GM18519 (cell line): ENCODE data around the gene PPP4R2.
"Not testable (repeated sequence)": the region's sequence is repeated elsewhere in the genome, so short reads cannot be mapped to it uniquely, and the experiment has no call there.

Experiments
- ATAC-seq: cut with Tn5 transposase; IDR thresholded peaks from one replicate; pipeline ENCODE4 v1.9.1; 2021; ENCODE audit warnings: mild to moderate bottlenecking, moderate library complexity; ENCODE audit not compliant: unreplicated experiment, low FRiP score

Gene PPP4R2

GRCh38 chr3:73066243-73066642 lies 69.6 kb downstream of the PPP4R2 start:
- not testable (repeated sequence) for ATAC-seq

GRCh38 chr3:73068419-73068818 lies 71.8 kb downstream of the PPP4R2 start:
- ATAC-seq: no peak

GRCh38 chr3:73069187-73069586 lies 72.6 kb downstream of the PPP4R2 start:
- ATAC-seq: no peak

GRCh38 chr3:73069775-73070444 lies 73.3 kb downstream of the PPP4R2 start:
- ATAC-seq: no peak

GRCh38 chr3:73070675-73071575 lies 74.3 kb downstream of the PPP4R2 start:
- no peak for ATAC-seq

- no peak for ATAC-seq
Observed at GRCh38 chr3:73071952-73072351, 75.3 kb downstream of the PPP4R2 start.

- no peak for ATAC-seq
Observed at GRCh38 chr3:73072634-73073033, 76.0 kb downstream of the PPP4R2 start.

- no peak for ATAC-seq
Observed at GRCh38 chr3:73073091-73073707, 76.6 kb downstream of the PPP4R2 start.

- no peak for ATAC-seq
Observed at GRCh38 chr3:73074781-73075180, 78.2 kb downstream of the PPP4R2 start.

- ATAC-seq: no peak
Observed at GRCh38 chr3:73080216-73080966, 83.8 kb downstream of the PPP4R2 start.

GRCh38 chr3:73081140-73081539 lies 84.5 kb downstream of the PPP4R2 start:
- ATAC-seq: no peak

GRCh38 chr3:73084170-73084569 lies 87.6 kb downstream of the PPP4R2 start:
- no peak for ATAC-seq

- ATAC-seq: no peak
Observed at GRCh38 chr3:73086071-73086494, 89.5 kb downstream of the PPP4R2 start.

GRCh38 chr3:73094129-73094528 lies 97.5 kb downstream of the PPP4R2 start:
- ATAC-seq: no peak

GRCh38 chr3:73094951-73095350 lies 98.3 kb downstream of the PPP4R2 start:
- no peak for ATAC-seq

GRCh38 chr3:73096169-73096568 lies 99.6 kb downstream of the PPP4R2 start:
- ATAC-seq: no peak

GRCh38 chr3:73098026-73098425 lies 101.4 kb downstream of the PPP4R2 start:
- no peak for ATAC-seq

GRCh38 chr3:73098873-73099272 lies 102.3 kb downstream of the PPP4R2 start:
- no peak for ATAC-seq

GRCh38 chr3:73100741-73101559 lies 104.3 kb downstream of the PPP4R2 start:
- ATAC-seq: peak; percentile 80

- ATAC-seq: no peak
Observed at GRCh38 chr3:73101881-73102280, 105.3 kb downstream of the PPP4R2 start.
